ENCODE data around the gene CPEB3. TPM values are rescaled to one million over a fixed set of nuclear protein-coding genes. Genes with fewer than 3 reads are reported as not detected.
A peak's percentile ranks its signal among the peaks of the same experiment; 100 is the strongest.
"Not testable (repeated sequence)": the region's sequence is repeated elsewhere in the genome, so short reads cannot be mapped to it uniquely, and the experiment has no call there.

The CPEB3 gene
- total RNA-seq, 2 donors from 2014 or later, result 3.2 to 3.7 TPM

- not testable (repeated sequence) for DNase-seq; H3K9me3 ChIP-seq (ENCODE audit: control insufficient read depth, low read length, poor library complexity, severe bottlenecking); H3K4me3 Mint-ChIP-seq; H3K27ac Mint-ChIP-seq; H3K27me3 Mint-ChIP-seq; H3K4me1 Mint-ChIP-seq; H3K36me3 Mint-ChIP-seq (ENCODE audit: low read depth); ATAC-seq
Measured at GRCh38 chr10:92134049-92134448, 156.8 kb downstream of the CPEB3 start.

- Mint-ChIP-seq H3K4me3 (no peak overlapping the region), H3K4me1 (peaks cover 3% of the 10 kb centered on the region), H3K27ac (no peak overlapping the region), H3K27me3 (no peaks in the 10 kb centered on the region), H3K36me3 (ENCODE audit: low read depth) (peaks cover 5% of the 10 kb centered on the region)
- H3K9me3 ChIP-seq (ENCODE audit: control insufficient read depth, low read length, poor library complexity, severe bottlenecking), result no peaks in the 10 kb centered on the region
- DNase-seq (no peak), ATAC-seq (no peak)
Measured at GRCh38 chr10:92131275-92131820, 159.5 kb downstream of the CPEB3 start.

GRCh38 chr10:92130622-92131274 is 160.1 kb downstream of the CPEB3 start:
- ATAC-seq (no peak), DNase-seq (no peak)
- no peak overlapping the region for H3K4me3 Mint-ChIP-seq
- H3K27me3 Mint-ChIP-seq, result no peaks in the 10 kb centered on the region
- H3K4me1 Mint-ChIP-seq, result peaks cover 3% of the 10 kb centered on the region
- peaks cover 3% of the 10 kb centered on the region for H3K36me3 Mint-ChIP-seq (ENCODE audit: low read depth)
- H3K9me3 ChIP-seq (ENCODE audit: control insufficient read depth, low read length, poor library complexity, severe bottlenecking), result no peaks in the 10 kb centered on the region
- no peak overlapping the region for H3K27ac Mint-ChIP-seq

GRCh38 chr10:92126100-92126650 is 164.7 kb downstream of the CPEB3 start:
- H3K27ac Mint-ChIP-seq, result no peak overlapping the region
- peaks cover 6% of the 10 kb centered on the region for H3K4me1 Mint-ChIP-seq
- no peak for ATAC-seq
- H3K4me3 Mint-ChIP-seq, result no peak overlapping the region
- H3K9me3 ChIP-seq (ENCODE audit: control insufficient read depth, low read length, poor library complexity, severe bottlenecking), result no peaks in the 10 kb centered on the region
- DNase-seq, result no peak
- peaks cover 10% of the 10 kb centered on the region for H3K36me3 Mint-ChIP-seq (ENCODE audit: low read depth)
- H3K27me3 Mint-ChIP-seq, result no peaks in the 10 kb centered on the region

DNA sequence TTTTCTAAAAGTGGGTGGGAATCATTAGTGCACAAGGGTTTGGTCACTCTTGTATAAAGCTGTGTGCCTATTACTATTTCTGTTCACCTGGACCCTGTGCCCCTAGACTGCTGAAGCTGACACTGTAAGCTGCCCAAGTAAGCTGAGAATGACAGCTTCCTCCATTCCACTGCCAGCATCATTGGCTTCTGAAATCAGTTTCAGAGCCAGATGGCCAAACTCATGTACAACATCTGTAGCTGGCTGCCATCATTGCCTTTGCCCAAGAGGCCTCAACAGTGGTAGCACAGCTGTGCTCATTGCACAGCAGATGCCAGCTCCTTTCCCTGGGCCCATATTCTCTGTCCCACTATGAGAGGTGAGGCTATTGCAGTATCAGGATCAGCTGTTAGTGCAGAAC is 165.7 kb downstream of the CPEB3 start:
- no peak for ATAC-seq
- no peak overlapping the region for H3K27ac Mint-ChIP-seq
- H3K4me3 Mint-ChIP-seq, result no peak overlapping the region

GRCh38 chr10:92124616-92125143 is 166.2 kb downstream of the CPEB3 start:
- Mint-ChIP-seq H3K4me3 (no peak overlapping the region), H3K27me3 (no peaks in the 10 kb centered on the region), H3K36me3 (ENCODE audit: low read depth) (peaks cover 7% of the 10 kb centered on the region), H3K4me1 (peaks cover 6% of the 10 kb centered on the region), H3K27ac (no peak overlapping the region)
- ATAC-seq, result no peak
- no peaks in the 10 kb centered on the region for H3K9me3 ChIP-seq (ENCODE audit: control insufficient read depth, low read length, poor library complexity, severe bottlenecking)
- no peak for DNase-seq

More for the DNA sequence above, 165.7 kb downstream of the CPEB3 start:
- Mint-ChIP-seq H3K4me1 (peaks cover 6% of the 10 kb centered on the region), H3K36me3 (ENCODE audit: low read depth) (peaks cover 8% of the 10 kb centered on the region), H3K27me3 (no peaks in the 10 kb centered on the region)
- no peak for DNase-seq
- H3K9me3 ChIP-seq (ENCODE audit: control insufficient read depth, low read length, poor library complexity, severe bottlenecking), result no peaks in the 10 kb centered on the region

DNA sequence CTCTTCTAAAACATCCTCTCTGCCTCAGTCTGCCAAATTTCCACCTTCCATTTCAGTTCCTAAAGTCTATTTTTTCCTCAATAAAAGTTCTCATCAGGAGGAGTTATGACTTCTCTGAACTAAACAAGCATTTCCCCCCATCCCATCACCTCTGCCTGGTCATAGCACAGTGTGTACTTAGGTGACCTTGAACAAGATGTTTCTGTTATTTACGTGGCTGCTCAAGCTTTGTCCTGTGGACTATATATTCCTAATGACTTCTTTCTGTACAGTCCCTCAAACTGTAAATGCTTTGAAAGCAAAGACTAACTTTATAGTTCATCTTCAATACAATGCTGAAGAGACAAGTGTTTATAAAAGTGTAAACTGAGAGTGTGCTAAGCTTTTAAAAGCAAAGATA is 166.9 kb downstream of the CPEB3 start:
- ATAC-seq (no peak), DNase-seq (no peak)
- Mint-ChIP-seq H3K27me3 (no peaks in the 10 kb centered on the region), H3K4me1 (peaks cover 6% of the 10 kb centered on the region), H3K27ac (no peak overlapping the region), H3K36me3 (ENCODE audit: low read depth) (peaks cover 7% of the 10 kb centered on the region), H3K4me3 (no peak overlapping the region)
- H3K9me3 ChIP-seq (ENCODE audit: control insufficient read depth, low read length, poor library complexity, severe bottlenecking), result no peaks in the 10 kb centered on the region

- H3K4me3 Mint-ChIP-seq, result no peak overlapping the region
- ATAC-seq (no peak), DNase-seq (no peak)
- H3K27me3 Mint-ChIP-seq, result no peaks in the 10 kb centered on the region
- H3K27ac Mint-ChIP-seq, result no peak overlapping the region
- H3K36me3 Mint-ChIP-seq (ENCODE audit: low read depth), result peaks cover 7% of the 10 kb centered on the region
- H3K9me3 ChIP-seq (ENCODE audit: control insufficient read depth, low read length, poor library complexity, severe bottlenecking), result no peaks in the 10 kb centered on the region
- H3K4me1 Mint-ChIP-seq, result peaks cover 6% of the 10 kb centered on the region
Measured at GRCh38 chr10:92122941-92123450, 167.9 kb downstream of the CPEB3 start.

DNA sequence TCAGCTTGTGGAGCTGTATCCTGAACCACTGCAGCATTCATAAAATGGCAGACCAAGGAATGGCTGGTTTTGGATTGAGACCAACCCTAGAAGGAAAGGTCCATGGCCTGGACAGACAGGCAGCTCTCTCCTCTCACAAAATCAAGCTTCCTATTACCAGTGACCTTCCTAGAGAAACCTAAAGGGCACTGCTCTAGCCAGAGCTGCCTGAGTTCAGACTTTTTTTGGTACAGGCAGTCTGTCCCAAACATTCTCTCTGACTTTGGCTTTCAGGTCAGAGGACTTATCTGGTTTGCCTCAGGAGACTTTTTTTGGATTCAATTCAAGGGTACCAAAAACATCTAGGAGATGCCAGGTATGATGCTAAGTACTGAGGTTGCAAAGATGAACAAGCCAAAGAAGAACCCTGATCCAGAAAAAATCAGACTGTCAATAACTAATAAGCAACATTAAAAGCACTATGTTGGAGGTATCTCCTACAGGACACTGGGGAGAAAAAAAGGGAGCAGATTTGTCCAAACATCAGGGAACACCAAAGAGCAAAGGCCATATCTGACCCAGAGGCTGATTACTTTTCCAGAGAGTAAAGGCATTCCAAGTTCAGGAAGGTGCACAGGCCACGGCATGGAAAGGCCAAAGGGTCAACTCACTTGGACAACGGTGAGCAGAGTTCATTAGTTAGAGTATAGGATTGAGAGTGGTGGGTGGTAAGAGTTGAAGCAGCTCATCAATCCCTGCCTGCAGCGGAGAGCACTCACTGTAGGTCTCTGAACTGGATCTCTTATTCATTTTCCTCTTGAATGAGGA is 169.0 kb downstream of the CPEB3 start:
- DNase-seq (no peak), ATAC-seq (no peak)
- peaks cover 7% of the 10 kb centered on the region for H3K36me3 Mint-ChIP-seq (ENCODE audit: low read depth)

GRCh38 chr10:92119340-92119739 is 171.5 kb downstream of the CPEB3 start:
- Mint-ChIP-seq H3K4me1 (peaks cover 6% of the 10 kb centered on the region), H3K4me3 (no peak overlapping the region)
- ATAC-seq, result no peak

More for the DNA sequence above, 169.0 kb downstream of the CPEB3 start:
- Mint-ChIP-seq H3K4me1 (peaks cover 6% of the 10 kb centered on the region), H3K27ac (peak overlapping the region; percentile 11), H3K27me3 (no peaks in the 10 kb centered on the region), H3K4me3 (peak overlapping the region; percentile 19)
- H3K9me3 ChIP-seq (ENCODE audit: control insufficient read depth, low read length, poor library complexity, severe bottlenecking), result no peaks in the 10 kb centered on the region

GRCh38 chr10:92114917-92115316 is 176.0 kb downstream of the CPEB3 start:
- H3K36me3 Mint-ChIP-seq (ENCODE audit: low read depth); DNase-seq; H3K4me3 Mint-ChIP-seq; ATAC-seq; H3K9me3 ChIP-seq (ENCODE audit: control insufficient read depth, low read length, poor library complexity, severe bottlenecking); H3K4me1 Mint-ChIP-seq; H3K27me3 Mint-ChIP-seq; H3K27ac Mint-ChIP-seq: not testable (repeated sequence)

More at GRCh38 chr10:92119340-92119739, 171.5 kb downstream of the CPEB3 start:
- Mint-ChIP-seq H3K27me3 (no peaks in the 10 kb centered on the region), H3K36me3 (ENCODE audit: low read depth) (peaks cover 7% of the 10 kb centered on the region), H3K27ac (no peak overlapping the region)
- H3K9me3 ChIP-seq (ENCODE audit: control insufficient read depth, low read length, poor library complexity, severe bottlenecking), result no peaks in the 10 kb centered on the region
- DNase-seq, result no peak

DNA sequence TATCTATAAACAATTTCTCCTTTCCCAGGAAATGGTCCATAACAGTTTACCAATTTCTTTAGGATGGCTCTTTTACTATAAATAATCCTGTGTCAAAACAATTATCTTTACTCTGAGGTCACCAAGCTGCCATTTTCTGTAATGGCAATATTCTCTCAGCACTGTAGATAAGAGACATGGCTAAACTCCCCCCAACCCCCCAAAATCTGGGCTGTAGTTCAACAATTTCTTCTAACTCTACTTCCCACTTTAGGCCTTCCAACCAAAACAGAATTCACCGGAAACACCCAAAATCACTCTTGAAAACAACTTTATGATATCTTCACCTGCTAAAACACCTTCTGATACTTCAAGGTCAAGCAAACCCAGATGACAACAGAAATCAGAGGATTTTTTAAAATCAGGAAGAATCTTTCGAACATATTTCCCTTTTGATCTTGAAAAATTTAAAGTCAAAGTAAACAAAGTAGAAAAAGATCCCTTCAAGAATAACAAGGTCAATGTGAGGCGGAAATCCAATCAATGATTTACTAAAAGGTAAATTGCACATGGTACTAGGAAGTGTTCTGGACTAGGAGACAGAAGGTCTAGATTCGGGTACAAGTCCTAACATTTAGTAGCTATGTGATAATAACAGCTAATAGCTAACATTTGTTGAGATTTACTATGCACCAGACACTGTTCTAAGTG is 176.8 kb downstream of the CPEB3 start:
- peaks cover 2% of the 10 kb centered on the region for H3K4me1 Mint-ChIP-seq
- H3K4me3 Mint-ChIP-seq, result no peak overlapping the region
- ATAC-seq, result no peak
- H3K36me3 Mint-ChIP-seq (ENCODE audit: low read depth), result peaks cover 2% of the 10 kb centered on the region
- H3K27me3 Mint-ChIP-seq, result no peaks in the 10 kb centered on the region
- H3K9me3 ChIP-seq (ENCODE audit: control insufficient read depth, low read length, poor library complexity, severe bottlenecking), result no peaks in the 10 kb centered on the region
- DNase-seq, result no peak
- H3K27ac Mint-ChIP-seq, result no peak overlapping the region
